Fibroblast of villous mesenchyme (primary cell): ENCODE results near the gene RNF4. TPM values are rescaled to one million over a fixed set of nuclear protein-coding genes. Genes with fewer than 3 reads are reported as not detected.

ENCODE experiments used
- DNase-seq: peaks from one replicate; pipeline ENCODE4 v3.0.0-alpha.2; 2010; ENCODE audit warnings: low read depth
- H3K4me3 ChIP-seq: 2 replicates; pipeline ENCODE4 v1.5.1; 2011; ENCODE audit warnings: low read depth, mild to moderate bottlenecking, low read length
- total RNA-seq: library from RNA; depleted of rRNA; stranded (reverse); fragments of >200 nt; gene quantifications from 2 replicates; pipeline ENCODE4 v1.2.3, GENCODE V29; 2012
- TF ChIP-seq, protein P1 (sequence below): IDR thresholded peaks from 2 replicates; pipeline ENCODE4 v1.5.1; 2012; ENCODE audit warnings: low read depth, mild to moderate bottlenecking, low read length; ENCODE audit not compliant: insufficient read depth

Gene RNF4
- total RNA-seq, 1 donor = 63.9 TPM

- DNase-seq = no peak
- no peak overlapping the region for H3K4me3 ChIP-seq
- TF ChIP-seq, protein P1, sequence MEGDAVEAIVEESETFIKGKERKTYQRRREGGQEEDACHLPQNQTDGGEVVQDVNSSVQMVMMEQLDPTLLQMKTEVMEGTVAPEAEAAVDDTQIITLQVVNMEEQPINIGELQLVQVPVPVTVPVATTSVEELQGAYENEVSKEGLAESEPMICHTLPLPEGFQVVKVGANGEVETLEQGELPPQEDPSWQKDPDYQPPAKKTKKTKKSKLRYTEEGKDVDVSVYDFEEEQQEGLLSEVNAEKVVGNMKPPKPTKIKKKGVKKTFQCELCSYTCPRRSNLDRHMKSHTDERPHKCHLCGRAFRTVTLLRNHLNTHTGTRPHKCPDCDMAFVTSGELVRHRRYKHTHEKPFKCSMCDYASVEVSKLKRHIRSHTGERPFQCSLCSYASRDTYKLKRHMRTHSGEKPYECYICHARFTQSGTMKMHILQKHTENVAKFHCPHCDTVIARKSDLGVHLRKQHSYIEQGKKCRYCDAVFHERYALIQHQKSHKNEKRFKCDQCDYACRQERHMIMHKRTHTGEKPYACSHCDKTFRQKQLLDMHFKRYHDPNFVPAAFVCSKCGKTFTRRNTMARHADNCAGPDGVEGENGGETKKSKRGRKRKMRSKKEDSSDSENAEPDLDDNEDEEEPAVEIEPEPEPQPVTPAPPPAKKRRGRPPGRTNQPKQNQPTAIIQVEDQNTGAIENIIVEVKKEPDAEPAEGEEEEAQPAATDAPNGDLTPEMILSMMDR = no peak
Measured at GRCh38 chr4:2449511-2450392, 19.2 kb upstream of the RNF4 start.

DNA sequence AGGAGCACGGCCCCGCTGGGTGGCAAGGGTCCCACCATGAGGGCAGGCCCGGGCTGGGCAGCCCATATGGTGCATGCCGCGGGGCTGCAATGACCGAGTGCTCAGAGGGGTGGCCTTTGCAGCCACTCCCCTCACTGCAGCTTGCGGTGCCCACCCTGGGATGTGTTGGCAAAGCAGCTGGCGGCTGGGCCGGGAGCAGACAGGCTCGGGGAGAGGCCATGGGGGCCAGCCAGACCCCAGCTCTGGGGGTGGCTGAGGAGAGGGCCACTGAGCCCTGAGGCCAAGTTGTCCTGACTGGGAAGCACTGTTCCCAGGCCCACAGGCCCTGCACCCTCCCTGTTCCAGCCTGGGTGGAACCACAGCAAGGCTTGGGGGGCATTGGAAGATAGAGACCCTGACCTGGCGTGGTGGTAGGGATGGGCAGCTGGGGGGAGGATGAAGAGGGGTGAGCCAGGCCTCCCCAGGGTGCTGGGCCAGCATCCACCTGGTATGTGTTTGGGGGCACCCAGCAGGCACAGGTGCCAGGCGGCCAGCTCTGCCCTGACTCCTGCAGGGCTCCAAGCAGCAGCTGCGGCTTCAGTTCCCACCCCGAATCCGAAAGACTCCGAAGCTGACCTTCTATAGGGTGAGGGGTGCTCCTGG lies 18.4 kb upstream of the RNF4 start:
- no peak overlapping the region for H3K4me3 ChIP-seq
- no peak for DNase-seq
- TF ChIP-seq, protein P1 = no peak

DNA sequence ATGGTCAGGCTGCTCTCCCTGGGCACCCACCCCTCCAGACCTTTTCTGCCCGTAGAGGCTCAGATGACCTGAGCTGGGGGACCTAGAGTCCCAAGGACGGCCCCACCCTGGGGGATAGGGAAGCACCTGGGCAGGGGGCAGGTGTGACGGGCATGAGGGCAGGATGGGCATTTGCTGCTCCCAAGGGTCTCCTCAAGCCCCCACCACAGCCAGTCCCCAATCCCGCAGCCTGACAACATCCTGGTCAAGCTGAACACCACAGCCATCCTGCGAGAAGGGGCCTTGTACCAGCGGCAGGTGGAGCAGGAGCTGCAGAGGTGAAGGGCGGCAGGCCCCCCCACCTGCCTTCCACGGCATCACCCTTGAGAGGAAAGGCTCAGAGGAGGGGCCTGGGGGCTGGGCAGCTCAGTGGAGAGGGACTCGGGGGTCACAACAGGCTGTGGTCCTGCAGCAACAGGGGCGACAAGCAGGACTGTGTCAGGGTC lies 17.8 kb upstream of the RNF4 start:
- DNase-seq = no peak
- no peak overlapping the region for H3K4me3 ChIP-seq
- TF ChIP-seq, protein P1 = no peak

GRCh38 chr4:2451821-2452785 lies 16.8 kb upstream of the RNF4 start:
- TF ChIP-seq, protein P1 = no peak
- no peak for DNase-seq
- no peak overlapping the region for H3K4me3 ChIP-seq

GRCh38 chr4:2457481-2458295 lies 11.2 kb upstream of the RNF4 start:
- no peak for DNase-seq
- H3K4me3 ChIP-seq = no peak overlapping the region
- TF ChIP-seq, protein P1 = no peak
